Body of pancreas (tissue), 4 donors: ENCODE measurements around the gene ZNF763. TPM values are rescaled to one million over a fixed set of nuclear protein-coding genes. Genes with fewer than 3 reads are reported as not detected.

Experiments
- ATAC-seq: fragments of 150-250 bp; one replicate; pipeline ENCODE4 v1.9.1; 2016
- DNase-seq, 4 donors: peaks; one replicate each; pipeline ENCODE4 v3.0.0-alpha.2; 2019
- H3K27ac ChIP-seq, 4 donors: fragments of 200-600 bp; sonication (generic); 1 replicate in 3 of 4; 2 replicates in 1 of 4; pipeline versions ENCODE4 v1.5.1 to v1.6.1; 2016 to 2019; ENCODE audit warnings: mild to moderate bottlenecking in 1 of 4, mixed read lengths in 1 of 4, moderate library complexity in 1 of 4
- H3K27me3 ChIP-seq, 2 donors: fragments of 200-600 bp; sonication (generic); one replicate each; pipeline ENCODE4 v1.6.0; 2016; ENCODE audit warnings: mild to moderate bottlenecking in 1 of 2
- H3K36me3 ChIP-seq, 2 donors: fragments of 200-600 bp; sonication (generic); replicated peaks in 1 of 2; 2 replicates each; pipeline ENCODE4 v1.5.1; 2016; ENCODE audit warnings: low read depth in 2 of 2; ENCODE audit not compliant: insufficient read depth in 1 of 2
- H3K4me1 ChIP-seq: fragments of 200-600 bp; sonication (generic); one replicate; pipeline ENCODE4 v1.6.0; 2016
- H3K4me3 ChIP-seq, 2 donors: fragments of 200-600 bp; sonication (generic); 1 replicate in 1 of 2; 2 replicates in 1 of 2; pipeline ENCODE4 v1.5.1; 2016 to 2019
- H3K9me3 ChIP-seq, 3 donors: fragments of 200-600 bp; sonication (generic); 1 replicate in 2 of 3; 2 replicates in 1 of 3; pipeline ENCODE4 v1.5.1; 2016
- CTCF ChIP-seq, 7 experiments: fragments of 450-650 bp in 4 of 7; fragments of 200-600 bp in 3 of 7; sonication (generic) in 3 of 7; IDR thresholded peaks; one replicate each; pipeline ENCODE4 v1.5.1; 2016 to 2019; ENCODE audit warnings: antibody characterized with exemption in 7 of 7
- POLR2A ChIP-seq, 3 donors: fragments of 450-650 bp; IDR thresholded peaks; one replicate each; pipeline ENCODE4 v1.6.1; 2016; ENCODE audit warnings: antibody characterized with exemption in 3 of 3, mild to moderate bottlenecking in 2 of 3
- WGBS, 2 donors: methylation state at CpG; one replicate each; pipeline ENCODE4 v1.1.5; 2017; 5-methylcytosine and 5-hydroxymethylcytosine counted together
- intact Hi-C: fragments of 100-400 bp; cut with DNase I; formaldehyde crosslinking; loops from one replicate; pipeline ENCODE4 v1.15.1; 2023
- total RNA-seq, 2 donors: library from RNA; depleted of rRNA; stranded (reverse); fragments of >200 nt; gene quantifications; one replicate each; pipeline ENCODE4 v1.1.0, GENCODE V29; 2016

Gene ZNF763
- total RNA-seq, 2 donors from 2014 or later: 0.66 to 2.9 TPM

GRCh38 chr19:11950312-11950711 is 14.5 kb upstream of the ZNF763 start:
- no peak for ATAC-seq
- TF ChIP-seq CTCF (IDR thresholded peaks at IDR 0.05) (no peak), POLR2A (IDR thresholded peaks at IDR 0.05) (no peak)
- 93 to 96% methylated on average over 5 of the region's 5 CpGs for WGBS, 2 donors
- no peak overlapping the region for H3K27ac ChIP-seq
- H3K4me1 ChIP-seq: no peaks in the 10 kb centered on the region
- peaks cover 29 to 36% of the 10 kb centered on the region in 2 donors for H3K36me3 ChIP-seq
- DNase-seq: no peak
- H3K9me3 ChIP-seq: peaks cover 4 to 80% (median 11%) of the 10 kb centered on the region in 3 donors
- no peak overlapping the region for H3K4me3 ChIP-seq
- H3K27me3 ChIP-seq: no peaks in the 10 kb centered on the region
- intact Hi-C loops: no loop called here

GRCh38 chr19:11963566-11964355 is 1.1 kb upstream of the ZNF763 start:
- ATAC-seq (peak; percentile 59), DNase-seq (peak; percentile 71 to 77 (median 72))
- H3K36me3 ChIP-seq: no peaks in the 10 kb centered on the region
- no peaks in the 10 kb centered on the region for H3K27me3 ChIP-seq
- H3K27ac ChIP-seq: peak overlapping the region in 3 of 4 donors; percentile 77 to 93 (median 89)
- H3K9me3 ChIP-seq: no peaks in the 10 kb centered on the region
- 38 to 44% methylated on average over 25 to 26 of the region's 26 CpGs for WGBS, 2 donors
- peak; percentile 54 to 73 (median 70) for TF ChIP-seq CTCF (IDR thresholded peaks at IDR 0.05)
- TF ChIP-seq POLR2A (IDR thresholded peaks at IDR 0.05): no peak
- no peak overlapping the region for H3K4me3 ChIP-seq
- H3K4me1 ChIP-seq: peaks cover 13% of the 10 kb centered on the region
- intact Hi-C loops: no loop called here

GRCh38 chr19:11964496-11964857 is 363 bp upstream of the ZNF763 start:
- WGBS, 2 donors: 7 to 10% methylated on average over 6 to 8 of the region's 8 CpGs
- H3K4me1 ChIP-seq: peaks cover 13% of the 10 kb centered on the region
- no peaks in the 10 kb centered on the region for H3K27me3 ChIP-seq
- DNase-seq (no peak), ATAC-seq (peak; percentile 38)
- TF ChIP-seq CTCF (IDR thresholded peaks at IDR 0.05) (peak in 1 of 7 experiments; percentile 11), POLR2A (IDR thresholded peaks at IDR 0.05) (no peak)
- H3K36me3 ChIP-seq: no peaks in the 10 kb centered on the region
- H3K27ac ChIP-seq: peak overlapping the region; percentile 77 to 93 (median 86)
- intact Hi-C loops: no loop called here
- H3K4me3 ChIP-seq: no peak overlapping the region
- no peaks in the 10 kb centered on the region for H3K9me3 ChIP-seq

GRCh38 chr19:11970174-11970573 is 5.3 kb downstream of the ZNF763 start:
- TF ChIP-seq CTCF (IDR thresholded peaks at IDR 0.05) (no peak), POLR2A (IDR thresholded peaks at IDR 0.05) (no peak)
- Histone ChIP-seq H3K4me3 (no peak overlapping the region), H3K36me3 (no peaks in the 10 kb centered on the region), H3K9me3 (no peaks in the 10 kb centered on the region), H3K27ac (no peak overlapping the region), H3K27me3 (no peaks in the 10 kb centered on the region), H3K4me1 (no peaks in the 10 kb centered on the region)
- intact Hi-C loops: no loop called here
- DNase-seq: no peak
- 70 to 73% methylated on average over 1 of the region's 1 CpG for WGBS, 2 donors
- ATAC-seq: no peak

- no peaks in the 10 kb centered on the region for H3K27me3 ChIP-seq
- WGBS, 2 donors: 89% methylated on average over 2 of the region's 2 CpGs
- TF ChIP-seq POLR2A (IDR thresholded peaks at IDR 0.05) (no peak), CTCF (IDR thresholded peaks at IDR 0.05) (no peak)
- intact Hi-C loops: no loop called here
- H3K9me3 ChIP-seq: no peaks in the 10 kb centered on the region
- ATAC-seq: no peak
- DNase-seq: no peak
- H3K4me3 ChIP-seq: no peak overlapping the region
- H3K4me1 ChIP-seq: no peaks in the 10 kb centered on the region
- no peak overlapping the region for H3K27ac ChIP-seq
- no peaks in the 10 kb centered on the region for H3K36me3 ChIP-seq
Measured at GRCh38 chr19:11971041-11971440, 6.2 kb downstream of the ZNF763 start.
